ENCODE measurements around the gene TMEM44. TPM values are rescaled to one million over a fixed set of nuclear protein-coding genes. Genes with fewer than 3 reads are reported as not detected.

TMEM44 gene
- total RNA-seq, 2 donors from 2014 or later: 1.8 to 9.6 TPM

DNA sequence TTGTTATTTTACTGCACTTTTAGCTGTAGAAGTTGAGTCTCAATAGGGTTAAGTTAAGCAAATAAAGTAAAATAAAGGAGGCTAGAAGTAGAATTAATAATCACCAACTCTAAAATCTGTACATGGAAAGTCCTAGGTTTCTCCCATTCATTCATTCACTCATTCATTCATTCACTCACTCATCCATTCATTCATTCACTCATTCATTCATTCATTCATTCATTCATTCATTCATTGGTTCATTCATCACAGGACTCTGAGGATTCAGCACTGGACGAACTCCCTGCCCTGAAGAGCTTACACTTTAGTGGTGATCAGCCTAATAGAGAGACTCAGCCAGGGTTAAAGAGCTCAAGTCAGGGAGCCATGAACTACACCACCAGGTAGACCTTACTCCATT, 43.3 kb upstream of the TMEM44 start:
- intact Hi-C loops (cut with DNase I): no loop called here
- no peak overlapping the region for H3K27ac ChIP-seq
- TF ChIP-seq, protein P1, sequence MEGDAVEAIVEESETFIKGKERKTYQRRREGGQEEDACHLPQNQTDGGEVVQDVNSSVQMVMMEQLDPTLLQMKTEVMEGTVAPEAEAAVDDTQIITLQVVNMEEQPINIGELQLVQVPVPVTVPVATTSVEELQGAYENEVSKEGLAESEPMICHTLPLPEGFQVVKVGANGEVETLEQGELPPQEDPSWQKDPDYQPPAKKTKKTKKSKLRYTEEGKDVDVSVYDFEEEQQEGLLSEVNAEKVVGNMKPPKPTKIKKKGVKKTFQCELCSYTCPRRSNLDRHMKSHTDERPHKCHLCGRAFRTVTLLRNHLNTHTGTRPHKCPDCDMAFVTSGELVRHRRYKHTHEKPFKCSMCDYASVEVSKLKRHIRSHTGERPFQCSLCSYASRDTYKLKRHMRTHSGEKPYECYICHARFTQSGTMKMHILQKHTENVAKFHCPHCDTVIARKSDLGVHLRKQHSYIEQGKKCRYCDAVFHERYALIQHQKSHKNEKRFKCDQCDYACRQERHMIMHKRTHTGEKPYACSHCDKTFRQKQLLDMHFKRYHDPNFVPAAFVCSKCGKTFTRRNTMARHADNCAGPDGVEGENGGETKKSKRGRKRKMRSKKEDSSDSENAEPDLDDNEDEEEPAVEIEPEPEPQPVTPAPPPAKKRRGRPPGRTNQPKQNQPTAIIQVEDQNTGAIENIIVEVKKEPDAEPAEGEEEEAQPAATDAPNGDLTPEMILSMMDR (IDR thresholded peaks at IDR 0.05): no peak
- no peak for TF ChIP-seq POLR2A (IDR thresholded peaks at IDR 0.05)
- H3K9me3 ChIP-seq: no peaks in the 10 kb centered on the region
- H3K4me3 ChIP-seq: no peak overlapping the region
- H3K36me3 ChIP-seq (replicated peaks in 1 of 2; ENCODE audit: insufficient read depth in 1 of 2, low read depth in 2 of 2): no peaks in the 10 kb centered on the region
- no peaks in the 10 kb centered on the region for H3K27me3 ChIP-seq
- ATAC-seq (no peak), DNase-seq (no peak)
- 48% methylated on average over 1 of the region's 1 CpG for WGBS, 2 donors
- no peaks in the 10 kb centered on the region for H3K4me1 ChIP-seq

DNA sequence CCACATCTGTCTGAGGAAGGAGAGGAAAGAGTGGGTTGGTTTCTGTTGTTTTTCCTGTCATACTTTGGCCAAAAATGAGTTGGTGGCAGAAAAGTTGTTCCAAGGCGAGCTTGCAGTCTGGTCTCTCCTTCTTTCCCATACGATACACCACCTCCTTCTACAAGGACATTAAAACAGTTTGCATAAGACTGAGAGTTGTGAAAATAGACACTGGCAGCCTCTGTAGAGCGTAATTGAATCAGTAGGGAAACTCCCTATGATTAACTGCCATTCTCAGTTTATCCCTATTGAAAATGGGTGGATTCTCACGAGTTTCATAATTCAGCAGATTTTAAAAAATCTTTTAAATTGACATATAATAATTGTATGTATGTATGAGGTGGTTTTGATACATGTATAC, 42.5 kb upstream of the TMEM44 start:
- Histone ChIP-seq H3K9me3 (no peaks in the 10 kb centered on the region), H3K27ac (no peak overlapping the region), H3K4me1 (peaks cover 7% of the 10 kb centered on the region), H3K27me3 (no peaks in the 10 kb centered on the region), H3K36me3 (replicated peaks in 1 of 2; ENCODE audit: insufficient read depth in 1 of 2, low read depth in 2 of 2) (no peaks in the 10 kb centered on the region), H3K4me3 (no peak overlapping the region)
- TF ChIP-seq POLR2A (IDR thresholded peaks at IDR 0.05): no peak
- TF ChIP-seq, protein P1 (IDR thresholded peaks at IDR 0.05): no peak
- intact Hi-C loops (cut with DNase I): no loop called here
- DNase-seq (no peak), ATAC-seq (no peak)
- WGBS, 2 donors: 38 to 41% methylated on average over 4 of the region's 4 CpGs

DNA sequence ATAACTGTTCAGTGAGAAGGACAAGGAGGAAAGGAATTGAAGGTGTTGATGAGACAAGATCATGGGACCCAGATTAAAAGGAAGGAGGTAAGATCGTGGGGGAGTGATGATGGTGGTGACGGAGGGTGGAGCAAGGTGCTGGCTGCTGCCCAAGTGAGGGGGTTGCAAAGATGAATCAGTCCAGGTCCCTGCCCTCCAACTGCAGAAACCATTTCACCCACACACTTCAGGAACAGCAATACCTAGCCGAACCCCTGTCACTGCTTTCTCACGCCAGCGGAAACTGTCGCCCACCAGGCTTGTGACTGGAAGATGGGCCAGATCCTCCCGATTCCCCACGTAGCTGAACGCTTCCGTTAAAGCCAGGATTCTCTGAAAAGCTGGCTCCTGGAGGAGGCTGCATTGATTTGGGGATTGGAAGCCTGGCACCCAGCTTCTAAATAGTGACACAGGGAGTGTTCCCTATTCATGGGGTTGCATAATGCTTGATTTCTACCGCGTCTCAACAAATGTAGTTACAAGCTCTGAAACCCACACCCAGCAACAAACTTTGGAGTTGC, 41.9 kb upstream of the TMEM44 start:
- Histone ChIP-seq H3K36me3 (replicated peaks in 1 of 2; ENCODE audit: insufficient read depth in 1 of 2, low read depth in 2 of 2) (no peaks in the 10 kb centered on the region), H3K4me1 (peaks cover 13% of the 10 kb centered on the region), H3K27ac (no peak overlapping the region), H3K27me3 (no peaks in the 10 kb centered on the region), H3K9me3 (no peaks in the 10 kb centered on the region), H3K4me3 (no peak overlapping the region)
- 44 to 60% methylated on average over 9 to 12 of the region's 12 CpGs for WGBS, 2 donors
- DNase-seq: no peak
- intact Hi-C loops (cut with DNase I): no loop called here
- TF ChIP-seq POLR2A (IDR thresholded peaks at IDR 0.05): no peak
- ATAC-seq: no peak

- TF ChIP-seq, protein P1 (IDR thresholded peaks at IDR 0.05): no peak
- no peak for TF ChIP-seq POLR2A (IDR thresholded peaks at IDR 0.05)
- intact Hi-C loops (cut with DNase I): no loop called here
- ATAC-seq (no peak), DNase-seq (no peak)
- 66 to 72% methylated on average over 3 of the region's 3 CpGs for WGBS, 2 donors
- Histone ChIP-seq H3K4me3 (no peak overlapping the region), H3K4me1 (peaks cover 14% of the 10 kb centered on the region), H3K36me3 (replicated peaks in 1 of 2; ENCODE audit: insufficient read depth in 1 of 2, low read depth in 2 of 2) (peaks cover 0 to 4% of the 10 kb centered on the region in 2 donors), H3K27me3 (no peaks in the 10 kb centered on the region), H3K27ac (no peak overlapping the region), H3K9me3 (no peaks in the 10 kb centered on the region)
Observed at GRCh38 chr3:194673761-194674160, 40.5 kb upstream of the TMEM44 start.

DNA sequence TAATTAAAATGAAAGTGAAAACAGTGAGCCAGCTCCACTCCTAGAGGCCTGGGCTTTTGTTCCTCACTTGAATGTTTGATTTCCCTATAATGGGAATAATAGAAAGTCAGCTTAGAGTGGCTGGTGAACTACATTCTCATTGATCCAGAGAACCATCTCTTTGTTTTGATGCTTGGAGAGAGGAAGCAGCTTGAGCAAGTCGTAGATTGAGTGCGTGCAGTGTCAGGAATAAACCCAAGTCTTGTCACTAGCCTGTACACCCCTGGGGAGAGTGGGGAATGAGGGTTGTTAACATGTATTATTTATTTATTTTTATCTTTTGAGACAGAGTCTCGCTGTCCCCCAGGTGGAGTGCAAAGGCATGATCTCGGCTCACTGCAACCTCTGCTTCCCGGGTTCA, 39.7 kb upstream of the TMEM44 start:
- peaks cover 0 to 7% of the 10 kb centered on the region in 2 donors for H3K36me3 ChIP-seq (replicated peaks in 1 of 2; ENCODE audit: insufficient read depth in 1 of 2, low read depth in 2 of 2)
- TF ChIP-seq POLR2A (IDR thresholded peaks at IDR 0.05): no peak
- TF ChIP-seq, protein P1 (IDR thresholded peaks at IDR 0.05): no peak
- peak overlapping the region in 1 of 2 donors; percentile 59 for H3K4me3 ChIP-seq
- no peak for DNase-seq
- H3K9me3 ChIP-seq: no peaks in the 10 kb centered on the region
- H3K27ac ChIP-seq: peak overlapping the region in 3 of 4 donors; percentile 80 to 92 (median 88)
- no peak for ATAC-seq
- intact Hi-C loops (cut with DNase I): no loop called here
- peaks cover 14% of the 10 kb centered on the region for H3K4me1 ChIP-seq
- H3K27me3 ChIP-seq: no peaks in the 10 kb centered on the region
- 23 to 53% methylated on average over 5 of the region's 5 CpGs for WGBS, 2 donors

Data from body of pancreas (tissue), 4 donors.